NCI-H128 (cell line): ENCODE results near the gene ADCY4.

ENCODE experiments used
- DNase-seq: peaks from one replicate; lab custom pipeline; 2025; ENCODE audit not compliant: unreplicated experiment; lab: John Stamatoyannopoulos, UW

The ADCY4 gene

DNA sequence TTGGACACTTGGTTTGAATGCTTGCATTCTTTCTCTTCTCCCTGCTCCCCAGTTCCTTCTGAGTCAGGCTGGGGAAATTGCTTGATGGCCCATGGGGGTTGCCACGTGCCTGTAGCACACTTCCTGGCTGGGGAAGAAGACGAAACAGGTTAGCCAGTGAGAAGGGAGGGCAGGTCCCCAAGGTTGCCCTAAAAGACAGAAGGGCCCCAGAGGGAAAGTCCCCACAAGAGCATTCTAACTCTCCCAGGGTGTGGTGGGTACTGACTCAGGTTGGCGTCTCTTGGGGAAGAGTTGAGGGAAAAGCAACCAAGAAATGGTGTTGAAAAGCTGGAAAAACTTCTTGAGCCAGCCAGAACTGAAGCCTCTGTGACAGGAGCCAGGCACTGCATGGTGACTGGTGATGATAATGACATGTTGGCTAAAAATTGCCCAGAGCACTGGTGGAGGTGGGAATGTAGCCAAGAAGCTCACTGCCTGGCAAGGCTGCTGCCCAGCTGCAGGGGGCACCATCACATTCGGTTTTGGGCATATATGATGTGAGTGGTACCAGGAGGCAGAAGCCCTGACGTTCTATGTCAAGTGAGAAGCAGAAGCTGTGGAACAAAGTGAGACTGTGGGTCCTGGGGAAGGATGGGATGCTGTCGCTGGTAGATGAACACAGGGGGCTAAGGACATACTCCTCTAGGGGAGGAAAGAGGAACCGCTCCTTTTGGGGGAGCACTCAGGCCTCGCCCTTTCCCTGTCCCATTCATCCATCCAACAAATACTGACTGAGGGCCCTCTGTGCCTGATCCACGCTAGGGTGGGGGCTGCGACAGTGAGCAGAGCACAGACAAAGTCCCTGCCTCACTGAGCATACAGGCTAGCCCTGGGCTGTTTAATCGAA is 55.3 kb downstream of the ADCY4 start:
- DNase-seq: no peak

DNA sequence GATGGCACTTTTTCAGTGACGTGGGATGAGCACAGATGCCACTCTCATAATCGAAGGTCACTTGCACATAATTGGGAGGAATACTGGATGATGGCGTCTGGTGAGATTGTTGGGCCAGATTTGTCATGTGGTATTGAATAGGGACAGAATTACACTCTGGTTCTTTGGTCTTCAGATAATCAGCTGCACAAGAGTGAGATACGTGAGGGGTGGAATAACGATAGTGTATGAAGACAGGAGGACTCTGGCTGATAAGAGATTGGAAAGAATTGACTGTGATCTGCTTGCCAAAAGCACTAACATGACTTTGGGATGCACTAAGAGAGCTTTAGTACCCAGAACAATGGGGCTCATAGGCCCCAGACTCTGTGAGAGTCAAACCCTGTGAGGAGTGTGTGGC is 56.4 kb downstream of the ADCY4 start:
- DNase-seq: no peak

DNA sequence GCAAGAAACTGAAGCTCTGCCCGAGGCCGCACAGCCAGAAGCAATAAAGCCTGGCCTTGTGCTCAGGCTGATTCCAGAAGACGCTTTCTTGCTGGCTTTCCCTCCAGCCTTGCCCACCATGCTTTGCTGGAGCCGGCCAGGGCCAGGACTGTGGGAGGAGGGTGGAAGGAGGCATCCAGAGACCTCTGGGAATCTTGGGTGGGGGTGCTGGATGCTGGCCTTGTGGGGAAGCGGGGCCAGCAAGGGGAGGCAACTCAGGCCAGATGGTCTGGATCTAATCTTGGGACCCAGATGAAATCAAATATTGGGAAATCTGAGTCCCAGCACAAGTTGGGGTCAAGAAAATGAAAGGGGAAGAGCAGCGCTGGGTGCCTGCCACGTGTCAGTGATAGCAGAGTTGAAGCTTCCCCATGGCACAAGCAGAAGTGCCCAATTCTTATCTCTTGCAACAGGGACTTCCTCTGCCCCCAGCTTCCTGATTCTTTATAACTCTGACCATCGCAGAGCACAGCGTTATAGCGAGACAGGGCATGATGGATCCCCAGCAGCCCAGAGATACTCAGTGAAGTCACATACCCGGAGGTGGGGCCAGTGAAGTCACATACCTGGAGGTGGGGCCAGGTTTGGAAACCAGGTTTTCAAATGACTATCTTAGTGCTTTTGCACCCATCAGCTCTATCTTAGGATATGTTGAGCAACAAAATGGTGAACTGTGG is 57.1 kb downstream of the ADCY4 start:
- DNase-seq: no peak

DNA sequence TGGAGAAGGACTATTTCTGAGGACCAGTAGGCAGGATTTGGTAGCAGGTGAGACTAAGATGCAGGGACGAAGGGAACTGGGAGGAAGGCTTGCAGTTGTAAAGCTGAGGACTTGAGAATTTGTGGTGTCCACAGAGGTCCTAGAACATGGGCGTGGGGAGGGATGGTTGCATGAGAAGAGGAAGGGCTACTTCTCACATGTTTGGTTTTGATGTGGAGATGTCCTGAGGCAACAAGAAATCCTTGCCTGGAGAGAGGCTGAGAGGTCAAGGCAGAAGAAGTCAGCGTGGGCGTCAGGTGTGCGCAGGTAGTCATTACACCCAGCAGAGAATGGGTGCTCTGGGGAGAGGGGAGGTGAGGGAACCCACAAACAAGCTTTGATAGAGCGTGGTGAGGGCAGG is 57.8 kb downstream of the ADCY4 start:
- DNase-seq: no peak

DNA sequence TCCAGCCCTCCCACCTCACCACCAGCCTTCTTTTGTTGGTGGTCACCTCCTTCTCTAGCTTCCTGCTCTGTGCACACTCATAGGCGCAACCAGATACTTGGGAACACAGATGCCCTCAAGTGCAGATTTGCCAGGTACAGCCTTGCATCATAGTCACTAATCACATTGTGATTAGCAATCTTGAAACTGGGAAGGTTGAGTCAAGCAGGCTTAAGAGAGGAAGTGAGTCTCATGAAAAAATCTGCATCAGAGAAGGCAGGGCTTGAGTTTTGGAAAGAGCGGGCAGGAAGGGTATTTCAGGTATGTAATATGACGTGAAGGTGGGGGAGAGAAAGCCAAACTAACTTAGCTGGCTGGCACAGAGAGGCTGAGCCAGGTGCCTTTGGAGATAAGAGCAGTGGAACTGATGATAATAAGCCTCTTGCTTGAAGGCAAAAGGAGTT is 60.7 kb downstream of the ADCY4 start:
- DNase-seq: no peak

DNA sequence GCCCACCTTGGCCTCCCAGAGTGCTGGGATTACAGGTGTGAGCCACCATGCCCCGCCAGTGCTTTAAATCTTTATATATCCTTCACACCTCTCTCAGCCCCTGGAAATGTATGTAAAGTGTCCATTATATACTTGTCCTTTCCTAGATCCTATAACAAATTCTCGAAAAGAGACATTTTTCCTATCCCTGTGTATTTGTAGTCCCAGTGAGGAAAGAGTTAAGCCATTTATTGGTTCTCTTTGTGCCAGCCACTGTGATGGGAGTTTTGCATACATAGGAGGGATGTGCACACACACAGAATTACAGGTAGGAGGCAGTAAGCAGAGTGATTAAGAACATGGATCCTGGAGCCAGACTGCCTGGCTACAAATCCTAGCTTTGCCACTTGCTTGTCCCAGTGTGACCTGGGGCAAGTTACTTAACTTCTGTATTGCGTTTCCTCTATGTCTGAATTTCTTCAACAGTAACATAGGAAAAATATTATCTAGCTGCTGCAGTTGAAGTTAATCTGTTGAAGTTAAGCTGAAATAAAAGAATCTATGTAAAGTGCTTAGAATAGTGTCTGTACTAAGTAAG is 61.4 kb downstream of the ADCY4 start:
- no peak for DNase-seq

DNA sequence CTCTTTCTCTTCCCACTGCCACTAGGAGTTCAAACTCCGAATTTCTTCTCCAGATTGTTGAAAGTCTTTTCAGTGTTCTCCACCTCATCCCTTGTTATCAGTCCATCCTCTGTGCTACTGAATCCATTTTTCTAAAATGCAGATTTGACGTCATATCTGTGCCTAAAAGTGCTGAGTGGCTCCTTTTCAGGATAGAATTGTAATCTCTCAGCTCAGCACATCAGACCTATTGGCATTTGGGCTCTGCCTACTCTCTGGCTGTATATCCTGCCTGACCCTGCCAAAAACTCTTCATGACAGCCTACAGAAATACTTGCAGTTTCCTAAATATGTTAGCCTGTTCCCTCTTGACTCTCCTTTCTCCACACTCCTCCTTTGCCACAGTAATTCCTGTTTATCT is 62.4 kb downstream of the ADCY4 start:
- no peak for DNase-seq

DNA sequence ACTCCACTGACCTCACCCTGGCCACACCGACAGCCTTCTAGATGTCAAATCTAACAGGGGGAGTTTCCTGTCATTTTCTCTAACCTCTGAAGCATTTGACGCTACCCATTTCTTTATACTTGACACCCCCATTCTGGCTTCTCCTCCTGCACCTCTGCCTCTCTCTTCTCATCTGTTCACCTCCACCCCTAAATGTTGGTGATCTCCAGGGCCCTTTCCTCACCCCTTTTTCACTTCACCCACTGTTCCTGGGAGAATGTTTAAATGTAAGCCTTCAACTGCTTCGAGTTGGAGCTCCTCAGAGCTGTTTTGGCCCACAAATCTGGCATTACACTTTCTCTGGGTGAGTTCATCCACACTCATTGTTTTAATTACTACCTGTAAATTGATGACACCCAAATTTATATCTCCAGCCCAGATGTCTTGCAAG is 63.0 kb downstream of the ADCY4 start:
- no peak for DNase-seq

DNA sequence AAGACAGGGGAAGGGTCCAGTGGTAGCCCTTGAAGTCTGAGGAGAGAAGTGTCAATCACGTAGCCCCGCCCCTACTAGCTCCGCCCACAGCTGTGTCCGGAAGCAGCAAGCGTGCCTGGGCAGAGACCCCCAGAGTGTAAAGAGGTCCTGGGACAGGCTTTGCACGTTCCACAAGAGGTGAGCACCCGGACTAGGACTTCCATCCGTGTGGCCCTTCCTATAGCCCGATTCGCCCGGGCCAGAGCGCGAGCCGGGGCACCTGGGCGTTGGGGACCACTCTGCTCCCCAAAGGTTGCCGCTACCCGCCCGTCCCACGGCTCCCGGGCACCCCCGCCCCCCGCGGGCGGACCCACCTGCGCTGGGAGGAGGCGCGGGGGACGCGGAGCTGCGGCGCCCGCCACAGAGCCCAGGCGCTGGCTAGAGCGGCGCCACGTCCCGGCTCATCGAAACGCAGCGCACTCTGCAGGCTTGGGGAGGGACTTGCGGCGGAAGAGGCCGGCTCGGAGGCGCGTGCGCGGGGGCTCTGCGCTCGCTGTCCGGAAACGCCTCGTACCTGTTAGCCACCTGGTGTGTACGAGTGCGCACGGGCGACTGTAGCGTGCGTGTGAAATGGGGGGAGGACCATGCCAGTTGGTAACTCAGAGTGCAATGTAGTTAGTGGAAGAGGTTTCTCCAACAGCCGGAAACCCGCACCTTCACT is 63.6 kb downstream of the ADCY4 start, which contains the start of gene RABGGTA:
TSS of gene RABGGTA (minus strand) at position 464 of the 700 bp plus-strand sequence. CDS start 482 bp downstream, outside the sequence.
- DNase-seq: peak; percentile 92

DNA sequence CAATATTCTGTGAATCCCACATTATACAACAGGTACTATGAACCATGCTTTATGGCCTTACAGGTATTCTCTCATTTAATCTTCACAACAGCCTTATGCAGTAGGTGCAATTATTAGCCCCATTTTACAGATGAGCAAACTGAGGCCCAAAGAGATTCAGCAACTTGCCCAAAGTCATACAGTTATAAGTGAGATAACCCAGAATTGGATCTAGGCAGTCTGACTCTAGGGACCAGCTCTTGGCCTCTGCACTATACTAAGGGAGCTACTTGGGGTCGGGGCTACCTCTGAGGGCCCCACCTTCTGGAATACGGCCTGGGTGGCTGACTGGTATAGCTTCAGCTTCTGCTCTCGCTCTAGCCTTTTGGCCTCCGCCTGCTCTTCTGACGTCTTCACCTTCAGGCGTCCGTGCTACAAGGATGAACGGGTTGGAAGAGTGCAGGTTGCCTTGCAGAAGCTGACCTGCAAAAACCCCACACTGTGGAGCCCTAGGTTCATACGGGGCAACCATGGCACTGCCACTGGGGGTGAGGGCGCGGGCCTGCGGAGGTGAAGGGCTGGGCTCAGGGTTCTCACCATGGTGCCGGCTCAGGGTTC is 64.2 kb downstream of the ADCY4 start:
- no peak for DNase-seq

DNA sequence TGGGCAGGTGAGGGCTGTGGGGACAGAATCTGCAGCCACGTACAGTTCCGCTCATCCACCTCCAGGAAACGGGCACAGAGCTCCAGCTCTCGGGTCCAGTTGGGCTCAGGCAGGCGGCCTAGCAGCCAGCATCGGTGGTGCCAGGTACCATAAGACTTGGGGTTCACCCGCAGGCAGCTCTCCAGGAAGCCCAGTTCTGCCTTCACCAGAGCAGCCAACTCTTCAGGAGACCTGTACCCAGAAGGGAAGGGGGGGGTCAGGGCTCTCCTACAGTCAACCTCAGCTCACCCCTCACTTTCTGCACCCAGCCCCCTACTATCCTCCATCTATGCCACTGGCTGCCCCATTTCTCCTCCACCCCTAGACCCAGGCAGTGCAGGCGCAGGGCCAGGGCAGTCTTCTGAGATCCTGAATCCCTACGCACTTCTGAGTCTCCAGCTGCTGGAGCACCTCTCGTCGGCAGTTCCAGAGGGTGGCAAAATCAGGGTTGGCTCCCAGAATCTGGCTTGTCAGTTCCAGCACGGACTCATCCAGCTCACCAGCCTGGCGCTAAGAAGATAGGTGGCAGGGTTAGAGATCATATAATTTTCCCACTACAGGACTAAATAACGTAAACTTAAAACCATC is 64.8 kb downstream of the ADCY4 start:
- no peak for DNase-seq

DNA sequence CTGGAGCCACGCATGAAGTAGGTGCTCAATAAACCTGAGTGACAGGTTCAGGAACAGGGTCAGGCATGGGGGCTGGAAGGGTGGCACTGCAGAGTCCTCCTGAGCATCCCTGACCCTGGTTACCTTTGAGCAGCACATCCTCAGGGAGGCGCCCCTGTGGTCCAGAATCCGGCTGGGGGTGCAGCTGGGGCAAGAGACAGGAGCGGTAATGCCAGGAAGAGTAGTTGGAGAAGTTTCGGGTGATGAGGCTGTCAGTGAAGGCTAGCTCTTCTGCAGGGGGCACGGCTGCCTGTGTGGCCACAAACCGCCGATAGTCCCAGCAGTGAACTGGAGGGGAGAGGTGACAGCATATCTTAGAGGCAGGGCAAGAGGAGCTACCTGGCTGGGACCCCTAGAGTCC is 65.5 kb downstream of the ADCY4 start:
- DNase-seq: no peak
